CD4-positive, alpha-beta T cell (primary cell): ENCODE data around the gene BAK1. TPM values are rescaled to one million over a fixed set of nuclear protein-coding genes. Genes with fewer than 3 reads are reported as not detected.

Experiments used
- total RNA-seq, 174 experiments: library from RNA in 2 of 174; stranded (reverse) in 2 of 174; gene quantifications; one replicate each; pipeline ENCODE4 v1.2.3 and lab custom pipeline; 2021 to 2026

BAK1 gene
- total RNA-seq, 2 experiments from 2014 or later: 38.3 to 40.8 TPM

Other genes with a start within 250 kb of the BAK1 start
- 1 to 10 TPM; 1.2 to 1.6 TPM for gene KIFC1, start 188.5 kb downstream of the BAK1 start, total RNA-seq
- 100 to 1,000 TPM; 545 to 557 TPM for gene PHF1, start 169.3 kb downstream of the BAK1 start, total RNA-seq
- gene CUTA, start 162.2 kb downstream of the BAK1 start, total RNA-seq: 100 to 1,000 TPM; 176 to 185 TPM
- gene SYNGAP1, start 160.2 kb downstream of the BAK1 start, total RNA-seq: 10 to 100 TPM; 62.4 to 63.8 TPM
- gene ZBTB9, start 125.7 kb downstream of the BAK1 start, total RNA-seq: 1 to 10 TPM; 5.5 to 5.7 TPM
- 10 to 100 TPM; 44.5 to 45.5 TPM for gene ITPR3, start 41.0 kb upstream of the BAK1 start, total RNA-seq
- gene UQCC2, start 131.4 kb upstream of the BAK1 start, total RNA-seq: 1 to 10 TPM; 8.7 to 9.3 TPM
- gene IP6K3, start 166.6 kb upstream of the BAK1 start, total RNA-seq: not detected
- 100 to 1,000 TPM; 122 to 124 TPM for gene LEMD2, start 208.9 kb upstream of the BAK1 start, total RNA-seq
- gene MLN, start 223.7 kb upstream of the BAK1 start, total RNA-seq: not detected